PC-9 (cell line): ENCODE results near the gene EFCAB11. TPM values are rescaled to one million over a fixed set of nuclear protein-coding genes. Genes with fewer than 3 reads are reported as not detected.

Experiments
- BruUV-seq: library from RNA; stranded (reverse); fragments of 400-500 nt; replicated peaks from 2 replicates; lab custom pipeline; 2021; lab: Mats Ljungman, UMichigan
- CTCF ChIA-PET: fragments of 300-600 bp; sonication (Branson Sonifier 250); formaldehyde crosslinking; loops from one replicate; lab custom pipeline; 2022; ENCODE audit warnings: antibody characterized with exemption; lab: Charles Lee
- POLR2A ChIA-PET: fragments of 300-600 bp; sonication (Branson Sonifier 250); formaldehyde crosslinking; loops from one replicate; lab custom pipeline; 2022; ENCODE audit warnings: antibody characterized with exemption; ENCODE audit not compliant: unreplicated experiment; lab: Charles Lee
- DNase-seq, 2 experiments: peaks; one replicate each; pipeline versions ENCODE4 v3.0.0 to v3.0.0-alpha.2; 2015 to 2022; ENCODE audit warnings: mixed read lengths in 1 of 2
- H2AFZ ChIP-seq: fragments of 200-600 bp; sonication (generic); 2 replicates; pipeline ENCODE4 v1.8.1; 2017; ENCODE audit warnings: antibody characterized with exemption
- H3F3A ChIP-seq: fragments of 200-600 bp; sonication (generic); 2 replicates; pipeline ENCODE4 v1.8.1; 2017; ENCODE audit warnings: antibody characterized with exemption, mild to moderate bottlenecking, low read depth; ENCODE audit not compliant: insufficient read depth
- H3K27ac ChIP-seq: fragments of 200-600 bp; sonication (generic); 2 replicates; pipeline ENCODE4 v1.6.1; 2016; ENCODE audit warnings: mixed run types
- H3K27me3 ChIP-seq: fragments of 200-600 bp; sonication (generic); 2 replicates; pipeline ENCODE4 v1.6.1; 2016; ENCODE audit warnings: low read depth, mixed run types; ENCODE audit not compliant: insufficient read depth
- H3K36me3 ChIP-seq: fragments of 200-600 bp; sonication (generic); 2 replicates; pipeline ENCODE4 v1.6.1; 2016; ENCODE audit warnings: low read depth, mixed run types
- H3K4me1 ChIP-seq: fragments of 200-600 bp; sonication (generic); replicated peaks from 2 replicates; pipeline ENCODE4 v1.6.1; 2016; ENCODE audit warnings: mixed run types; ENCODE audit not compliant: insufficient read depth
- H3K4me2 ChIP-seq: fragments of 200-600 bp; sonication (generic); 2 replicates; pipeline ENCODE4 v1.6.1; 2017; ENCODE audit warnings: mixed run types
- H3K4me3 ChIP-seq: fragments of 200-600 bp; sonication (generic); 2 replicates; pipeline ENCODE4 v1.6.1; 2016; ENCODE audit warnings: mixed run types
- H3K79me2 ChIP-seq: fragments of 200-600 bp; sonication (generic); 2 replicates; pipeline ENCODE4 v1.6.1; 2017; ENCODE audit warnings: low read depth, mixed run types
- H3K9me2 ChIP-seq: fragments of 200-600 bp; sonication (generic); 2 replicates; pipeline ENCODE4 v1.8.1; 2017; ENCODE audit warnings: mild to moderate bottlenecking; ENCODE audit not compliant: insufficient read depth
- H3K9me3 ChIP-seq: fragments of 200-600 bp; sonication (generic); 2 replicates; pipeline ENCODE4 v1.8.1; 2016; ENCODE audit warnings: low read depth; ENCODE audit not compliant: insufficient read depth
- H4K20me1 ChIP-seq: fragments of 200-600 bp; sonication (generic); 2 replicates; pipeline ENCODE4 v1.8.1; 2017; ENCODE audit not compliant: insufficient read depth
- EZH2 ChIP-seq: fragments of 200-600 bp; sonication (generic); IDR thresholded peaks from 2 replicates; pipeline ENCODE4 v1.8.0; 2017; ENCODE audit warnings: antibody characterized with exemption, low read depth
- intact Hi-C: fragments of 100-400 bp; cut with micrococcal nuclease; formaldehyde crosslinking; loops from one replicate; pipeline ENCODE4 v1.10.0; 2022; ENCODE audit not compliant: unreplicated experiment
- total RNA-seq: library from RNA; stranded (reverse); gene quantifications from 2 replicates; pipeline ENCODE4 v1.2.3, GENCODE V29; 2021
- TF ChIP-seq, protein P1 (sequence below): fragments of 200-600 bp; sonication (generic); conservative IDR thresholded peaks from 2 replicates; pipeline ENCODE4 v1.6.1; 2017; ENCODE audit warnings: mixed run types, antibody characterized with exemption, mild to moderate bottlenecking, moderate library complexity

Gene EFCAB11
- total RNA-seq, 1 experiment from 2014 or later: 8.4 TPM

DNA sequence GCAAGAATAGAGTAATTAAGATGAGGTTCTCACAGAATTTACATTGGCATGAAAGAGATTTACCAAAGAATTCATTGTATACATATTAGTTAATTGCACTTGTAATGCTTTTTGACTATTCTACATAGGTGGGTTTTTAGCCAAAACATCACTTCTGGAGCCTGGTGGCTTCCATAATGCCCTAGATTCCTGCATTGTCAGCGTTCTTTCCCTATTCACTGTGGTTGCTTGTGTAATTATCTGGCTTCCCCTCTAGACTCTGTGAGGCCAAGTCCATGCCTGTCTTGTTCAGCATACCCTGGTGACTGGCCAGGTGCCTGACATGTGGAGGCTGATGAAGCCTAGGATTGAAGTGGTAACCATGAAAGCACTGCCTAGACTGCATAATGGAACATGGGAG, 42.4 kb upstream of the EFCAB11 start:
- Histone ChIP-seq H3K27ac (no peak overlapping the region), H3K36me3 (0 out of 2 replicates have a peak, but pooled peaks cover 3% of the 10 kb centered on the region), H3K9me2 (no peaks in the 10 kb centered on the region), H3F3A (no peaks in the 10 kb centered on the region), H3K4me2 (no peak overlapping the region), H3K4me3 (no peak overlapping the region), H3K4me1 (no peaks in the 10 kb centered on the region), H4K20me1 (no peaks in the 10 kb centered on the region), H2AFZ (no peak overlapping the region), H3K9me3 (no peaks in the 10 kb centered on the region), H3K27me3 (no peaks in the 10 kb centered on the region), H3K79me2 (no peaks in the 10 kb centered on the region)
- no peak for DNase-seq
- CTCF ChIA-PET: no interaction called here
- POLR2A ChIA-PET: no interaction called here
- BruUV-seq: no TSS peak
- intact Hi-C loops: no loop called here
- TF ChIP-seq, protein P1, sequence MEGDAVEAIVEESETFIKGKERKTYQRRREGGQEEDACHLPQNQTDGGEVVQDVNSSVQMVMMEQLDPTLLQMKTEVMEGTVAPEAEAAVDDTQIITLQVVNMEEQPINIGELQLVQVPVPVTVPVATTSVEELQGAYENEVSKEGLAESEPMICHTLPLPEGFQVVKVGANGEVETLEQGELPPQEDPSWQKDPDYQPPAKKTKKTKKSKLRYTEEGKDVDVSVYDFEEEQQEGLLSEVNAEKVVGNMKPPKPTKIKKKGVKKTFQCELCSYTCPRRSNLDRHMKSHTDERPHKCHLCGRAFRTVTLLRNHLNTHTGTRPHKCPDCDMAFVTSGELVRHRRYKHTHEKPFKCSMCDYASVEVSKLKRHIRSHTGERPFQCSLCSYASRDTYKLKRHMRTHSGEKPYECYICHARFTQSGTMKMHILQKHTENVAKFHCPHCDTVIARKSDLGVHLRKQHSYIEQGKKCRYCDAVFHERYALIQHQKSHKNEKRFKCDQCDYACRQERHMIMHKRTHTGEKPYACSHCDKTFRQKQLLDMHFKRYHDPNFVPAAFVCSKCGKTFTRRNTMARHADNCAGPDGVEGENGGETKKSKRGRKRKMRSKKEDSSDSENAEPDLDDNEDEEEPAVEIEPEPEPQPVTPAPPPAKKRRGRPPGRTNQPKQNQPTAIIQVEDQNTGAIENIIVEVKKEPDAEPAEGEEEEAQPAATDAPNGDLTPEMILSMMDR: no peak
- TF ChIP-seq EZH2: no peak

DNA sequence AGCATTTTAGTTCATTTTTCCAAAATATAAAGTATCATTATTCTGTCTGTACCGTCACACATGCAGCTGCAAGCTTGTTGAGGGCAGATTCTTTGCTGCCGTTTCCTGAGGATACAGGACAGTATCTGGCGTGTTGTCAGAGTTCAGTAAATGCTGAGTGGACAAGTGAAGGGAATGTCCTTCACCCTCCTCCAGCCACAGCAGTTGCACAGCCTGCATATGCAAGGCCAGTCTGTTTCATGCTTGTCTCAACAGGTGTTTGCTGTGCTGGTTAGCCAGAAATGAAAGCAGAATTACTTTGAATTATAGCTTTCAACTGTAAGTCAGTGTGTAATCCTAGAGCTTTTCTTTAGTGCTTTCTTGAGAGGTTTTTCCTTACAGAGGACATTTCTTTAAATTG, 37.7 kb upstream of the EFCAB11 start:
- no peak overlapping the region for H3K4me2 ChIP-seq
- H2AFZ ChIP-seq: no peak overlapping the region
- H3K9me3 ChIP-seq: no peaks in the 10 kb centered on the region
- TF ChIP-seq EZH2: no peak
- TF ChIP-seq, protein P1: no peak
- DNase-seq: no peak
- no peak overlapping the region for H3K4me3 ChIP-seq
- no peaks in the 10 kb centered on the region for H3K27me3 ChIP-seq
- no TSS peak for BruUV-seq
- H3K36me3 ChIP-seq: 0 out of 2 replicates have a peak, but pooled peaks cover 3% of the 10 kb centered on the region
- POLR2A ChIA-PET: no interaction called here
- no peaks in the 10 kb centered on the region for H4K20me1 ChIP-seq
- intact Hi-C loops: no loop called here
- no peaks in the 10 kb centered on the region for H3K9me2 ChIP-seq
- H3K4me1 ChIP-seq: no peaks in the 10 kb centered on the region
- no peaks in the 10 kb centered on the region for H3F3A ChIP-seq
- CTCF ChIA-PET: no interaction called here
- no peaks in the 10 kb centered on the region for H3K79me2 ChIP-seq
- no peak overlapping the region for H3K27ac ChIP-seq

DNA sequence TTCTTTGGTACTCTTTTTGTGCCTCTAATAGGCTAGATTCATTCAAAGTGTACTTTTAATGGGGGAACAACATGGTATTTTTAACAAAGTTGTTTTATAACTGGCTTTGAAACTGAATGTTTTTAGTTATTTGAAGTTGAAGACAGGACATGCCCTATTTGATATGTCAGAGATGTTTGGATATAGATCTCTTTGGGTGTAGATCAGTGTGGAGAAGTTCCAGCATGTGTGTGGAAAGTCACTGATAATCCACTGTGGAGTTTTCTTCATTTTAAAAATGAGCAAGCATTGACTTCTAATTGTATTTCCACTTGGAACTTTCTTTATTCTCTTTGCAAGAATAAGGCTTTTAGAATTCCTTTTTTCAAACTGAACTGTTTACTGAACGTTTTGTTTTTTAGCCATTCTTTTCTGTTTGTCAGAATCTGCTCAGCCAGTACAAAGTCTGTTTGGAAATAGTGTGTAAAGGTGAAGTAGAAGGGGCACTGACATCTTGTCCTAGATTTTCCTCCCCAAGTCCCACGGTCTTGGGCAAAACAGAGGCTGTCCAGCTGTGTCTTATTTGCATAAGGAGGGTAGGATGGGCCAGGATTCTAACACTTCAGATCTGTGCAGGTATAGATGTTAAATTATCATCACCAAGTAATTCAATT, 36.2 kb upstream of the EFCAB11 start:
- 0 out of 2 replicates have a peak, but pooled peaks cover 3% of the 10 kb centered on the region for H3K36me3 ChIP-seq
- ChIA-PET POLR2A (no interaction called here), CTCF (no interaction called here)

More for the DNA sequence above, 36.2 kb upstream of the EFCAB11 start:
- H3K9me3 ChIP-seq: no peaks in the 10 kb centered on the region
- H3K27ac ChIP-seq: no peak overlapping the region
- H3K4me1 ChIP-seq: no peaks in the 10 kb centered on the region
- BruUV-seq: no TSS peak
- H3K4me3 ChIP-seq: no peak overlapping the region
- DNase-seq: no peak
- no peaks in the 10 kb centered on the region for H4K20me1 ChIP-seq
- H2AFZ ChIP-seq: no peak overlapping the region
- H3F3A ChIP-seq: no peaks in the 10 kb centered on the region
- intact Hi-C loops: no loop called here
- no peak for TF ChIP-seq EZH2
- TF ChIP-seq, protein P1: no peak
- no peaks in the 10 kb centered on the region for H3K27me3 ChIP-seq
- H3K9me2 ChIP-seq: no peaks in the 10 kb centered on the region
- no peaks in the 10 kb centered on the region for H3K79me2 ChIP-seq
- no peak overlapping the region for H3K4me2 ChIP-seq
